Left lung (tissue), 10 donors: ENCODE measurements around the gene HIBADH. TPM values are rescaled to one million over a fixed set of nuclear protein-coding genes. Genes with fewer than 3 reads are reported as not detected.
A peak's percentile ranks its signal among the peaks of the same experiment; 100 is the strongest.

ENCODE experiments used
- ATAC-seq: fragments of 200-7000 bp; cut with Tn5 transposase; one replicate; pipeline ENCODE4 v1.9.1; 2020; ENCODE audit warnings: moderate library complexity
- DNase-seq, 4 donors: peaks; one replicate each; pipeline ENCODE4 v3.0.0-alpha.2; 2013 to 2020
- H3K27ac ChIP-seq, 2 donors: fragments of 200-600 bp; sonication (generic) in 1 of 2; one replicate each; pipeline versions ENCODE4 v1.5.0 to v1.8.0; 2020 to 2021
- H3K27me3 ChIP-seq, 2 donors: fragments of 200-600 bp; sonication (generic) in 1 of 2; one replicate each; pipeline versions ENCODE4 v1.5.0 to v1.8.0; 2020 to 2021
- H3K36me3 ChIP-seq, 2 donors: fragments of 200-600 bp; sonication (generic) in 1 of 2; one replicate each; pipeline versions ENCODE4 v1.5.0 to v1.8.0; 2020 to 2021
- H3K4me1 ChIP-seq, 2 donors: fragments of 200-600 bp; one replicate each; pipeline ENCODE4 v1.8.0; 2021
- H3K4me3 ChIP-seq, 2 donors: fragments of 200-600 bp; sonication (generic) in 1 of 2; one replicate each; pipeline versions ENCODE4 v1.5.0 to v1.8.0; 2020 to 2021; ENCODE audit warnings: mild to moderate bottlenecking in 1 of 2
- H3K9me3 ChIP-seq, 2 donors: fragments of 200-600 bp; sonication (generic) in 1 of 2; one replicate each; pipeline versions ENCODE4 v1.5.0 to v1.8.0; 2020 to 2021
- intact Hi-C, 2 donors: fragments of 100-400 bp; cut with DNase I; formaldehyde crosslinking; loops; one replicate each; pipeline versions ENCODE4 v1.11.2 to v1.14.2; 2022
- polyA plus RNA-seq, 6 donors: library from polyadenylated mRNA; unstranded; fragments of 120-200 nt; gene quantifications; one replicate each; pipeline ENCODE4 v1.2.1, GENCODE V29; 2013; ENCODE audit not compliant: insufficient read length in 6 of 6
- total RNA-seq, 2 donors: library from RNA; stranded (reverse); fragmentation: NEBNext Ultra II Directional; extraction: Animal tissue kit (Norgen Biotek cat#: 25700); gene quantifications; one replicate each; pipeline ENCODE4 v1.2.1, GENCODE V29; 2021
- TF ChIP-seq, protein P1 (sequence below), 2 donors: fragments of 200-600 bp; sonication (generic) in 1 of 2; IDR thresholded peaks; one replicate each; pipeline versions ENCODE4 v1.5.0 to v1.8.0; 2021; ENCODE audit warnings: antibody characterized with exemption in 2 of 2
- donor health status: DM: no; HTN: yes; CAD: no.
- donor health status: DM: no; HTN: no; CAD: no.

The HIBADH gene
- total and polyA plus RNA-seq, 8 donors = 20.8 to 63.3 (median 49.4) TPM

GRCh38 chr7:27533652-27534081 lies 129.0 kb downstream of the HIBADH start:
- H3K27ac ChIP-seq = no peak overlapping the region
- no peaks in the 10 kb centered on the region for H3K9me3 ChIP-seq
- DNase-seq (no peak), ATAC-seq (no peak)
- H3K36me3 ChIP-seq = peaks cover 0 to 17% of the 10 kb centered on the region in 2 donors
- no peaks in the 10 kb centered on the region for H3K27me3 ChIP-seq
- no peaks in the 10 kb centered on the region for H3K4me1 ChIP-seq
- intact Hi-C loops = no loop called here
- no peak overlapping the region for H3K4me3 ChIP-seq
- TF ChIP-seq, protein P1, sequence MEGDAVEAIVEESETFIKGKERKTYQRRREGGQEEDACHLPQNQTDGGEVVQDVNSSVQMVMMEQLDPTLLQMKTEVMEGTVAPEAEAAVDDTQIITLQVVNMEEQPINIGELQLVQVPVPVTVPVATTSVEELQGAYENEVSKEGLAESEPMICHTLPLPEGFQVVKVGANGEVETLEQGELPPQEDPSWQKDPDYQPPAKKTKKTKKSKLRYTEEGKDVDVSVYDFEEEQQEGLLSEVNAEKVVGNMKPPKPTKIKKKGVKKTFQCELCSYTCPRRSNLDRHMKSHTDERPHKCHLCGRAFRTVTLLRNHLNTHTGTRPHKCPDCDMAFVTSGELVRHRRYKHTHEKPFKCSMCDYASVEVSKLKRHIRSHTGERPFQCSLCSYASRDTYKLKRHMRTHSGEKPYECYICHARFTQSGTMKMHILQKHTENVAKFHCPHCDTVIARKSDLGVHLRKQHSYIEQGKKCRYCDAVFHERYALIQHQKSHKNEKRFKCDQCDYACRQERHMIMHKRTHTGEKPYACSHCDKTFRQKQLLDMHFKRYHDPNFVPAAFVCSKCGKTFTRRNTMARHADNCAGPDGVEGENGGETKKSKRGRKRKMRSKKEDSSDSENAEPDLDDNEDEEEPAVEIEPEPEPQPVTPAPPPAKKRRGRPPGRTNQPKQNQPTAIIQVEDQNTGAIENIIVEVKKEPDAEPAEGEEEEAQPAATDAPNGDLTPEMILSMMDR (IDR thresholded peaks at IDR 0.05) = no peak

DNA sequence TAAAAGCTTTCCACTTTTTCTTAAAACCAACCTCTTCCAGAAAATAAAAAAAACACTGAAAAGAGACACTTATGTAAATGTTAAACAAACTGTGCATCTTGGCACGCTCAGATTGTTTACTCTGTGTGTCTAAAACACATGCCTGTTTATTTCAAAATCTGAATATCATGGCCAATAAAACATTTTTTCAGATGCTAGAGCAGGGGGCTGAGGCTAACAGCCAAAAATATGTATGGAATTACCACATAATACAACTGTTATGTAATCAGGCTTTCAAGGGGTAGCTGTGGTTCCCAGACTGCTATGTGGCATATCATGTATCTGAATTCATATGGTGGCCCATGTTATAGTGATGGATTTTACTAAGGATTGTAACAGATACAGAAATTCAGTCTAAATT lies 130.4 kb downstream of the HIBADH start:
- intact Hi-C loops = no loop called here
- ATAC-seq = no peak

DNA sequence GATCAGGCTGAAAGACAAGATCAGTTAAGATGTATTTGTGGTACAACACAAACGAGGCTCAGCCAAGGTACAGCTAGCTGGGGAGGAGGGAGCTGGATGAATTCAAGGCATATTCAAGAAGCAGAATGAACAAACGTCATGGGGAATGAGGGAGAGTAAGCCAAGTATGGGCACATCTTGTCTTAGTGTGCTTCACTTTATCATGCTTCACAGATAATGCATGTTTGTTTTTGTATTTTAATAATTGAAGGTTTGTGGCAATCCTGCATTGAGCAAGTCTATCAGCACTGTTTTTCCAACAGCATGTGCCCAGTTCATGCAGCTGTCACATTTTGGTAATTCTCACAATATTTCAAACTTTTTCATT lies 135.4 kb downstream of the HIBADH start:
- DNase-seq (peak in 1 of 4 donors; percentile 52), ATAC-seq (no peak)
- TF ChIP-seq, protein P1 (IDR thresholded peaks at IDR 0.05) = no peak
- intact Hi-C loops = no loop called here
- H3K9me3 ChIP-seq = no peaks in the 10 kb centered on the region
- H3K27me3 ChIP-seq = no peaks in the 10 kb centered on the region
- H3K27ac ChIP-seq = no peak overlapping the region
- H3K4me1 ChIP-seq = no peaks in the 10 kb centered on the region
- no peak overlapping the region for H3K4me3 ChIP-seq
- H3K36me3 ChIP-seq = peaks cover 0 to 39% of the 10 kb centered on the region in 2 donors

More for the DNA sequence above, 130.4 kb downstream of the HIBADH start:
- no peaks in the 10 kb centered on the region for H3K27me3 ChIP-seq
- H3K27ac ChIP-seq = no peak overlapping the region
- no peaks in the 10 kb centered on the region for H3K4me1 ChIP-seq
- TF ChIP-seq, protein P1 (IDR thresholded peaks at IDR 0.05) = no peak
- H3K4me3 ChIP-seq = no peak overlapping the region
- H3K36me3 ChIP-seq = peaks cover 0 to 17% of the 10 kb centered on the region in 2 donors
- no peaks in the 10 kb centered on the region for H3K9me3 ChIP-seq
- DNase-seq = peak in 2 of 4 donors; percentile 89 to 90

DNA sequence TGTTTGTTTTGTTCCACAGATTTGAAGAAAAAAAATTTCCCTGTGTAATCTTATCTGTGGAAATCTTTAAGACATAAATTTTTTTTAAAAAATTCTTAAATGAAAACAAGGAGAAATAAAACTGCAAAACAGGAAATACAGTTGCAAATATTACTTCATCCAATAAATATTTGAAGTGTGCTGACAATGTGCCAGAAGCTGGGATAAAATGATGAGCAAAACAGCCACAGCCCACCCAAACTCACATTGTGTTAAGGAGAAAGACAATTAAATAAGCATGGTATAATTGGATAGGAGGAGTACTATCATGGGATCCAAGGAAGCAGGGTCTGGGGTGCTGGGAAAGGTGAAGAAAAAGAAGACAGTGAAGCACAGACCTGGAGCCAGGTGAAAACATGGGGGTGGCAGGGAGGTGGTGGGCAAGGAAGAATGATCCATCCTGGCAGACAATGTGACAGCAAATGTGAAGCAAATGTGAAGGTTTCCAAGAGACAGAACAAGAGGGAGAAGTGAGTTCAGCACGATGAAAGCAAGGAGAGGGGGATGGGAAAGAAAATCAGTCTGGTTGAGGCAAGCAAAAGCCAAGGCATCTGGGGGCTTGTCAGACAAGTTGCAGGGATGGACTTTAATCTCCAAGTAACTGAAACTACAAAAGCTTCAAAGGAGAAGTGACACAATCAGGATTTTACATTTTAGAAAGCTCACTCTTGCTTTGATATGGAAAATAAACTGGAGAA lies 135.9 kb downstream of the HIBADH start:
- H3K4me1 ChIP-seq = no peaks in the 10 kb centered on the region
- no peak overlapping the region for H3K4me3 ChIP-seq
- intact Hi-C loops = no loop called here
- H3K36me3 ChIP-seq = peaks cover 0 to 39% of the 10 kb centered on the region in 2 donors
- H3K9me3 ChIP-seq = no peaks in the 10 kb centered on the region
- DNase-seq (no peak), ATAC-seq (no peak)
- H3K27ac ChIP-seq = no peak overlapping the region
- TF ChIP-seq, protein P1 (IDR thresholded peaks at IDR 0.05) = no peak
- no peaks in the 10 kb centered on the region for H3K27me3 ChIP-seq

- intact Hi-C loops = no loop called here
- no peak for ATAC-seq
- H3K4me1 ChIP-seq = no peaks in the 10 kb centered on the region
Observed at GRCh38 chr7:27526131-27526530, 136.6 kb downstream of the HIBADH start.

More at GRCh38 chr7:27526131-27526530, 136.6 kb downstream of the HIBADH start:
- H3K27me3 ChIP-seq = no peaks in the 10 kb centered on the region
- peaks cover 0 to 39% of the 10 kb centered on the region in 2 donors for H3K36me3 ChIP-seq
- no peak overlapping the region for H3K27ac ChIP-seq
- DNase-seq = no peak
- no peaks in the 10 kb centered on the region for H3K9me3 ChIP-seq
- TF ChIP-seq, protein P1 (IDR thresholded peaks at IDR 0.05) = no peak
- H3K4me3 ChIP-seq = no peak overlapping the region
